T-cell (primary cell): ENCODE measurements around the gene SYNDIG1. TPM values are rescaled to one million over a fixed set of nuclear protein-coding genes. Genes with fewer than 3 reads are reported as not detected.

Experiments
- ATAC-seq, 4 experiments: fragments of 200-7000 bp in 3 of 4; fragments of 150-1000 bp in 1 of 4; cut with Tn5 transposase; replicated peaks in 1 of 4; 1 replicate in 3 of 4; 2 replicates in 1 of 4; pipeline ENCODE4 v1.10.0; 2021; ENCODE audit warnings: moderate library complexity in 3 of 4, mild to moderate bottlenecking in 2 of 4, moderate number of reproducible peaks in 1 of 4
- CTCF ChIA-PET, 2 donors: fragments of 300-600 bp; sonication (Branson Sonifier 250); formaldehyde crosslinking; loops; one replicate each; lab custom pipeline; 2022; ENCODE audit warnings: antibody characterized with exemption in 2 of 2; lab: Charles Lee
- POLR2A ChIA-PET, 2 donors: fragments of 300-600 bp; sonication (Branson Sonifier 250); formaldehyde crosslinking; loops; one replicate each; lab custom pipeline; 2022; ENCODE audit warnings: antibody characterized with exemption in 2 of 2; lab: Charles Lee
- DNase-seq, 35 experiments: peaks; one replicate each; pipeline versions ENCODE4 v3.0.0 to v3.0.0-alpha.2; 2013 to 2023
- H3K27ac ChIP-seq: one replicate; pipeline ENCODE4 v1.5.1; 2013; ENCODE audit warnings: low read length
- H3K27me3 ChIP-seq, 2 experiments: replicated peaks in 1 of 2; 1 replicate in 1 of 2; 2 replicates in 1 of 2; pipeline versions ENCODE4 v1.6.1 to v1.7.0; 2013; ENCODE audit warnings: low read length in 1 of 2, mixed read lengths in 1 of 2; ENCODE audit not compliant: control insufficient read depth in 2 of 2, insufficient read depth in 2 of 2; ENCODE audit errors: extremely low read depth in 1 of 2
- H3K36me3 ChIP-seq, 2 donors: 1 replicate in 1 of 2; 2 replicates in 1 of 2; pipeline versions ENCODE4 v1.6.1 to v1.7.0; 2013; ENCODE audit warnings: low read length in 1 of 2; ENCODE audit not compliant: control insufficient read depth in 2 of 2, insufficient read depth in 1 of 2; ENCODE audit errors: extremely low read depth in 1 of 2
- H3K4me1 ChIP-seq, 2 experiments: 1 replicate in 1 of 2; 2 replicates in 1 of 2; pipeline versions ENCODE4 v1.6.1 to v1.7.0; 2013; ENCODE audit warnings: low read length in 2 of 2, mixed read lengths in 1 of 2; ENCODE audit not compliant: insufficient read depth in 2 of 2, control insufficient read depth in 1 of 2; ENCODE audit errors: extremely low read depth in 1 of 2
- H3K4me3 ChIP-seq, 2 donors: 1 replicate in 1 of 2; 2 replicates in 1 of 2; pipeline versions ENCODE4 v1.5.1 to v1.7.0; 2013; ENCODE audit warnings: mild to moderate bottlenecking in 2 of 2, low read length in 1 of 2, moderate library complexity in 1 of 2; ENCODE audit not compliant: control insufficient read depth in 1 of 2; ENCODE audit errors: extremely low read depth in 1 of 2
- H3K9me3 ChIP-seq: 2 replicates; pipeline ENCODE4 v1.7.0; 2013
- H3K27ac Mint-ChIP-seq, 2 donors: one replicate each; pipeline ENCODE4 v1.8.0; 2020 to 2021; ENCODE audit warnings: mild to moderate bottlenecking in 2 of 2, mixed read lengths in 2 of 2
- H3K27me3 Mint-ChIP-seq, 2 donors: one replicate each; pipeline ENCODE4 v1.8.0; 2021 to 2022; ENCODE audit warnings: mixed read lengths in 2 of 2
- H3K36me3 Mint-ChIP-seq: one replicate; pipeline ENCODE4 v1.8.0; 2021; ENCODE audit warnings: mixed read lengths
- H3K4me1 Mint-ChIP-seq, 3 donors: one replicate each; pipeline ENCODE4 v1.8.0; 2020 to 2022; ENCODE audit warnings: mixed read lengths in 3 of 3, mild to moderate bottlenecking in 1 of 3
- H3K4me3 Mint-ChIP-seq, 3 donors: one replicate each; pipeline ENCODE4 v1.8.0; 2020 to 2022; ENCODE audit warnings: mild to moderate bottlenecking in 3 of 3, mixed read lengths in 3 of 3, moderate library complexity in 3 of 3
- H3K9me3 Mint-ChIP-seq, 3 donors: one replicate each; pipeline ENCODE4 v1.8.0; 2020 to 2022; ENCODE audit warnings: mixed read lengths in 3 of 3
- WGBS: methylation state at CpG from one replicate; pipeline ENCODE4 v1.1.5; 2013; ENCODE audit warnings: missing lambda C conversion rate; ENCODE audit not compliant: insufficient coverage; 5-methylcytosine and 5-hydroxymethylcytosine counted together
- total RNA-seq, 35 experiments: library from RNA in 6 of 35; stranded (reverse) in 6 of 35; fragments of 120-200 nt in 1 of 35; gene quantifications; one replicate each; pipeline versions ENCODE4 v1.2.1 to v1.2.4 and lab custom pipeline; 2013 to 2026

SYNDIG1 gene
- total RNA-seq, 5 donors from 2014 or later (not counting 1 experiment from before 2014, with no cell fraction given) = not detected

- Mint-ChIP-seq H3K36me3 (no peaks in the 10 kb centered on the region), H3K27me3 (no peaks in the 10 kb centered on the region), H3K9me3 (peaks cover 0 to 2% (median 0%) of the 10 kb centered on the region in 3 donors), H3K27ac (no peak overlapping the region), H3K4me1 (no peaks in the 10 kb centered on the region), H3K4me3 (no peak overlapping the region)
- ChIA-PET CTCF (no interaction called here), POLR2A (no interaction called here)
- Histone ChIP-seq H3K27ac (no peak overlapping the region), H3K36me3 (no peaks in the 10 kb centered on the region), H3K4me3 (no peak overlapping the region), H3K27me3 (no peaks in the 10 kb centered on the region), H3K4me1 (no peaks in the 10 kb centered on the region), H3K9me3 (no peaks in the 10 kb centered on the region)
- ATAC-seq (no peak), DNase-seq (no peak)
- 69% methylated on average over 4 of the region's 6 CpGs for WGBS
These were observed 49.1 kb downstream of the SYNDIG1 start for GRCh38 chr20:24518515-24518914.

GRCh38 chr20:24519476-24519875, 50.0 kb downstream of the SYNDIG1 start:
- Histone ChIP-seq H3K36me3 (no peaks in the 10 kb centered on the region), H3K4me3 (no peak overlapping the region), H3K9me3 (no peaks in the 10 kb centered on the region), H3K27me3 (no peaks in the 10 kb centered on the region), H3K4me1 (no peaks in the 10 kb centered on the region), H3K27ac (no peak overlapping the region)
- Mint-ChIP-seq H3K9me3 (peaks cover 0 to 2% (median 0%) of the 10 kb centered on the region in 3 donors), H3K36me3 (no peaks in the 10 kb centered on the region), H3K27ac (no peak overlapping the region), H3K27me3 (no peaks in the 10 kb centered on the region), H3K4me1 (no peaks in the 10 kb centered on the region), H3K4me3 (no peak overlapping the region)
- ChIA-PET POLR2A (no interaction called here), CTCF (no interaction called here)
- no peak for DNase-seq
- ATAC-seq = no peak
- no CpG with 5 or more reads among the region's 6 CpGs for WGBS

DNA sequence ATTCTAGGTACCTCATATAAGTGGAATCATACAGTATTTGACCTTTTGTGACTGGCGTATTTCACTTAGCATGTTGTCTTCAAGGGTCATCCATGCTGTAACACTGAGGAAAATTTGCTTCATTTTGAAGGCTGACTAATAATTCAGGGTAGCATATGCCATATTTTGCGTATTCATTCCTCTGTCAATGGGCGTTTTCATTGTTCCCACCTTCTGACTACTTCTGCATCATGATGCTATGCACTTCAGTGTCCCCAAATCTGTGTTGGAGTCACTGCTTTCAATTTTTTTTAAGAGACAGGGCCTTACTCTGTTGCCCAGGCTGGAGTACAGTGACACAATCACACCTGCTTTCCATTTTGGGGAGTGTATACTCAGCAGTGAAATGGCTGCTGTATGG, 51.6 kb downstream of the SYNDIG1 start:
- H3K36me3 Mint-ChIP-seq = no peaks in the 10 kb centered on the region
- no peak for DNase-seq
- H3K4me3 Mint-ChIP-seq = no peak overlapping the region
- peaks cover 0 to 2% (median 0%) of the 10 kb centered on the region in 3 donors for H3K9me3 Mint-ChIP-seq
- Histone ChIP-seq H3K4me1 (no peaks in the 10 kb centered on the region), H3K9me3 (no peaks in the 10 kb centered on the region), H3K4me3 (no peak overlapping the region), H3K27ac (no peak overlapping the region), H3K27me3 (no peaks in the 10 kb centered on the region), H3K36me3 (no peaks in the 10 kb centered on the region)
- no peaks in the 10 kb centered on the region for H3K4me1 Mint-ChIP-seq
- H3K27me3 Mint-ChIP-seq = no peaks in the 10 kb centered on the region
- ATAC-seq = no peak
- CTCF ChIA-PET = no interaction called here
- POLR2A ChIA-PET = no interaction called here
- no peak overlapping the region for H3K27ac Mint-ChIP-seq
- 88% methylated on average over 3 of the region's 3 CpGs for WGBS

- 77% methylated on average over 2 of the region's 5 CpGs for WGBS
- Histone ChIP-seq H3K4me1 (no peaks in the 10 kb centered on the region), H3K9me3 (no peaks in the 10 kb centered on the region), H3K36me3 (no peaks in the 10 kb centered on the region), H3K27ac (no peak overlapping the region), H3K4me3 (no peak overlapping the region), H3K27me3 (no peaks in the 10 kb centered on the region)
- ChIA-PET POLR2A (interaction anchor here in 1 of 2 donors (0.5 to 0.7 kb wide), 2 partner anchors 51 to 785 kb away, joined by 3 read pairs; no protein-coding TSS in a partner anchor), CTCF (no interaction called here)
- ATAC-seq (no peak), DNase-seq (no peak)
- H3K27me3 Mint-ChIP-seq = peaks cover 0 to 1% of the 10 kb centered on the region in 2 donors
- no peak overlapping the region for H3K4me3 Mint-ChIP-seq
- H3K27ac Mint-ChIP-seq = no peak overlapping the region
- no peaks in the 10 kb centered on the region for H3K36me3 Mint-ChIP-seq
- no peaks in the 10 kb centered on the region for H3K4me1 Mint-ChIP-seq
- H3K9me3 Mint-ChIP-seq = no peaks in the 10 kb centered on the region
These were observed 53.3 kb downstream of the SYNDIG1 start for GRCh38 chr20:24522452-24523330.

- Histone ChIP-seq H3K27me3 (no peaks in the 10 kb centered on the region), H3K4me3 (no peak overlapping the region), H3K36me3 (no peaks in the 10 kb centered on the region), H3K4me1 (no peaks in the 10 kb centered on the region), H3K9me3 (no peaks in the 10 kb centered on the region), H3K27ac (no peak overlapping the region)
- DNase-seq (no peak), ATAC-seq (no peak)
- Mint-ChIP-seq H3K4me1 (no peaks in the 10 kb centered on the region), H3K36me3 (no peaks in the 10 kb centered on the region), H3K27ac (no peak overlapping the region), H3K4me3 (no peak overlapping the region), H3K9me3 (no peaks in the 10 kb centered on the region), H3K27me3 (peaks cover 0 to 1% of the 10 kb centered on the region in 2 donors)
- POLR2A ChIA-PET = no interaction called here
- CTCF ChIA-PET = no interaction called here
- no CpG with 5 or more reads among the region's 5 CpGs for WGBS
These were observed 54.2 kb downstream of the SYNDIG1 start for GRCh38 chr20:24523661-24524060.

- Histone ChIP-seq H3K27me3 (peaks cover 0 to 3% of the 10 kb centered on the region in 2 experiments), H3K27ac (no peak overlapping the region), H3K4me1 (no peaks in the 10 kb centered on the region), H3K9me3 (no peaks in the 10 kb centered on the region), H3K36me3 (no peaks in the 10 kb centered on the region), H3K4me3 (no peak overlapping the region)
- DNase-seq (no peak), ATAC-seq (no peak)
- WGBS = 58% methylated on average over 1 of the region's 3 CpGs
- H3K27me3 Mint-ChIP-seq = peaks cover 4 to 6% of the 10 kb centered on the region in 2 donors
- H3K4me3 Mint-ChIP-seq = no peak overlapping the region
- no peak overlapping the region for H3K27ac Mint-ChIP-seq
- ChIA-PET CTCF (no interaction called here), POLR2A (no interaction called here)
- H3K9me3 Mint-ChIP-seq = peaks cover 0 to 6% (median 0%) of the 10 kb centered on the region in 3 donors
- H3K36me3 Mint-ChIP-seq = no peaks in the 10 kb centered on the region
- no peaks in the 10 kb centered on the region for H3K4me1 Mint-ChIP-seq
These were observed 59.3 kb downstream of the SYNDIG1 start for GRCh38 chr20:24528583-24529368.
